Muscle of leg (tissue), 11 donors: ENCODE measurements around the gene MSTN. TPM values are rescaled to one million over a fixed set of nuclear protein-coding genes. Genes with fewer than 3 reads are reported as not detected.
"Not testable (repeated sequence)": the region's sequence is repeated elsewhere in the genome, so short reads cannot be mapped to it uniquely, and the experiment has no call there.

Experiments
- DNase-seq: peaks from one replicate; pipeline ENCODE4 v3.0.0; 2013
- H3K27ac ChIP-seq: one replicate; pipeline ENCODE4 v1.5.1; 2013; ENCODE audit warnings: mild to moderate bottlenecking, low read length, control low read depth
- H3K27me3 ChIP-seq: one replicate; pipeline ENCODE4 v1.6.1; 2013; ENCODE audit warnings: low read length; ENCODE audit not compliant: control insufficient read depth, insufficient read depth
- H3K36me3 ChIP-seq: one replicate; pipeline ENCODE4 v1.6.1; 2013; ENCODE audit warnings: low read length; ENCODE audit not compliant: control insufficient read depth, insufficient read depth
- H3K4me1 ChIP-seq: one replicate; pipeline ENCODE4 v1.6.1; 2013; ENCODE audit warnings: low read length; ENCODE audit not compliant: control insufficient read depth, insufficient read depth
- H3K4me3 ChIP-seq: one replicate; pipeline ENCODE4 v1.5.1; 2013; ENCODE audit warnings: low read length, control low read depth
- H3K9me3 ChIP-seq: replicated peaks from 2 replicates; pipeline ENCODE4 v1.6.1; 2013; ENCODE audit warnings: low read depth, low read length; ENCODE audit not compliant: control insufficient read depth
- WGBS: methylation state at CpG from one replicate; pipeline ENCODE4 v1.1.5; 2013; ENCODE audit warnings: missing lambda C conversion rate; ENCODE audit not compliant: insufficient coverage; 5-methylcytosine and 5-hydroxymethylcytosine counted together
- polyA plus RNA-seq, 8 donors: library from polyadenylated mRNA; unstranded; fragments of 120-200 nt; gene quantifications; one replicate each; pipeline versions ENCODE4 v1.2.1 to v1.2.3, GENCODE V29; 2013; ENCODE audit warnings: inconsistent platforms in 1 of 8, low replicate concordance in 1 of 8; ENCODE audit not compliant: insufficient read length in 8 of 8, insufficient read depth in 1 of 8
- total RNA-seq: library from RNA; stranded (reverse); fragments of 120-200 nt; gene quantifications from one replicate; pipeline ENCODE4 v1.2.4, GENCODE V29; 2013

MSTN gene
- total and polyA plus RNA-seq, 9 donors, result 26.2 to 69.2 (median 39.2) TPM

GRCh38 chr2:190044866-190045265 is 17.7 kb downstream of the MSTN start:
- H3K36me3 ChIP-seq, result no peaks in the 10 kb centered on the region
- H3K9me3 ChIP-seq, result no peaks in the 10 kb centered on the region
- no peaks in the 10 kb centered on the region for H3K4me1 ChIP-seq
- no peak overlapping the region for H3K27ac ChIP-seq
- H3K27me3 ChIP-seq, result no peaks in the 10 kb centered on the region
- DNase-seq, result no peak
- no peak overlapping the region for H3K4me3 ChIP-seq
- 100% methylated on average over 1 of the region's 2 CpGs for WGBS

- Histone ChIP-seq H3K36me3 (no peaks in the 10 kb centered on the region), H3K27ac (no peak overlapping the region), H3K4me3 (no peak overlapping the region), H3K4me1 (no peaks in the 10 kb centered on the region), H3K27me3 (no peaks in the 10 kb centered on the region), H3K9me3 (no peaks in the 10 kb centered on the region)
- no peak for DNase-seq
- WGBS, result no CpG with 5 or more reads among the region's 3 CpGs
Measured at GRCh38 chr2:190043441-190043840, 19.1 kb downstream of the MSTN start.

- Histone ChIP-seq H3K4me3 (no peak overlapping the region), H3K36me3 (no peaks in the 10 kb centered on the region), H3K9me3 (no peaks in the 10 kb centered on the region), H3K27ac (no peak overlapping the region), H3K4me1 (no peaks in the 10 kb centered on the region), H3K27me3 (no peaks in the 10 kb centered on the region)
- no CpG with 5 or more reads among the region's 2 CpGs for WGBS
- DNase-seq, result peak; percentile 20
Measured at GRCh38 chr2:190036071-190036470, 26.5 kb downstream of the MSTN start.

GRCh38 chr2:190034417-190034816 is 28.1 kb downstream of the MSTN start:
- H3K9me3 ChIP-seq, H3K27me3 ChIP-seq, H3K27ac ChIP-seq, H3K4me3 ChIP-seq, H3K36me3 ChIP-seq, DNase-seq, H3K4me1 ChIP-seq: not testable (repeated sequence)
- 100% methylated on average over 1 of the region's 10 CpGs for WGBS

GRCh38 chr2:190031969-190032618 is 30.4 kb downstream of the MSTN start:
- Histone ChIP-seq H3K9me3 (no peaks in the 10 kb centered on the region), H3K27ac (no peak overlapping the region), H3K27me3 (no peaks in the 10 kb centered on the region), H3K4me1 (no peaks in the 10 kb centered on the region), H3K36me3 (no peaks in the 10 kb centered on the region), H3K4me3 (no peak overlapping the region)
- DNase-seq, result peak; percentile 23
- no CpG with 5 or more reads among the region's 1 CpG for WGBS

- Histone ChIP-seq H3K9me3 (peaks cover 1% of the 10 kb centered on the region), H3K36me3 (no peaks in the 10 kb centered on the region), H3K27me3 (no peaks in the 10 kb centered on the region), H3K4me3 (no peak overlapping the region), H3K27ac (no peak overlapping the region), H3K4me1 (no peaks in the 10 kb centered on the region)
- DNase-seq, result peak; percentile 43
- no CpG with 5 or more reads among the region's 5 CpGs for WGBS
Measured at GRCh38 chr2:190023860-190024259, 38.7 kb downstream of the MSTN start.

GRCh38 chr2:190020720-190021119 is 41.8 kb downstream of the MSTN start:
- DNase-seq, result no peak
- Histone ChIP-seq H3K4me1 (no peaks in the 10 kb centered on the region), H3K4me3 (no peak overlapping the region), H3K27ac (no peak overlapping the region), H3K9me3 (peaks cover 11% of the 10 kb centered on the region), H3K27me3 (no peaks in the 10 kb centered on the region), H3K36me3 (no peaks in the 10 kb centered on the region)

GRCh38 chr2:190017837-190018236 is 44.7 kb downstream of the MSTN start:
- peaks cover 18% of the 10 kb centered on the region for H3K9me3 ChIP-seq
- H3K36me3 ChIP-seq, result no peaks in the 10 kb centered on the region
- no peaks in the 10 kb centered on the region for H3K27me3 ChIP-seq
- no peak overlapping the region for H3K4me3 ChIP-seq
- H3K4me1 ChIP-seq, result no peaks in the 10 kb centered on the region
- no peak for DNase-seq
- H3K27ac ChIP-seq, result no peak overlapping the region
- no CpG with 5 or more reads among the region's 1 CpG for WGBS

- not testable (repeated sequence) for H3K36me3 ChIP-seq, H3K27ac ChIP-seq, H3K4me3 ChIP-seq, DNase-seq, H3K4me1 ChIP-seq, H3K27me3 ChIP-seq
- WGBS, result no CpG with 5 or more reads among the region's 1 CpG
- H3K9me3 ChIP-seq, result peaks cover 18% of the 10 kb centered on the region
Measured at GRCh38 chr2:190015969-190016368, 46.6 kb downstream of the MSTN start.
